HG03039 (cell line): ENCODE results near the gene BUD31.

Experiments
- ATAC-seq: cut with Tn5 transposase; IDR thresholded peaks from one replicate; pipeline ENCODE4 v1.9.1; 2021; ENCODE audit warnings: mild to moderate bottlenecking, moderate library complexity; ENCODE audit not compliant: unreplicated experiment

Gene BUD31

GRCh38 chr7:99461221-99461620 lies 52.5 kb downstream of the BUD31 start:
- ATAC-seq = no peak

GRCh38 chr7:99465421-99465768 lies 56.6 kb downstream of the BUD31 start:
- ATAC-seq = no peak

GRCh38 chr7:99468336-99468918 lies 59.7 kb downstream of the BUD31 start:
- ATAC-seq = no peak
